K562 (cell line): ENCODE measurements around the gene SLC24A4. TPM values are rescaled to one million over a fixed set of nuclear protein-coding genes. Genes with fewer than 3 reads are reported as not detected.

ENCODE experiments used
- ATAC-seq: fragments of 200-7000 bp; cut with Tn5 transposase; 3 replicates; pipeline ENCODE4 v1.9.1; 2020; ENCODE audit warnings: moderate library complexity
- BruUV-seq: library from RNA; stranded (reverse); fragments of 400-500 nt; replicated peaks from 2 replicates; lab custom pipeline; 2021; lab: Mats Ljungman, UMichigan
- CTCF ChIA-PET: fragments of 300-600 bp; formaldehyde crosslinking; extraction: SDS; loops from one replicate; lab custom pipeline; 2021; ENCODE audit warnings: low intra/inter-chr PET ratio; lab: Yijun Ruan, JAX
- POLR2A ChIA-PET: fragments of 300-600, 350-650 bp; sonication (Branson Sonifier 250); formaldehyde crosslinking; extraction: SDS; loops from one replicate; lab custom pipeline; 2021; ENCODE audit warnings: antibody characterized with exemption, inconsistent platforms; lab: Yijun Ruan, JAX
- DNase-seq, 4 experiments: peaks; one replicate each; pipeline versions ENCODE4 v3.0.0 to v3.0.0-alpha.2; 2011 to 2018; ENCODE audit warnings: low spot score in 3 of 4, mixed read lengths in 3 of 4; ENCODE audit errors: extremely low read depth in 1 of 4
- FAIRE-seq: peaks from 2 replicates; lab custom pipeline; 2011; peaks lifted over from hg19 to GRCh38; lab: Jason Lieb, UNC
- H2AFZ ChIP-seq: 2 replicates; pipeline ENCODE4 v1.6.0; 2011; ENCODE audit warnings: low read depth, low read length, control low read depth, inconsistent platforms
- H3K27ac ChIP-seq: fragments of 200-600 bp; 3 replicates; pipeline ENCODE4 v1.8.0; 2011; ENCODE audit warnings: low read depth, mild to moderate bottlenecking, control low read depth, inconsistent platforms, low read length, moderate library complexity, mixed read lengths; ENCODE audit errors: extremely low read depth
- H3K27me3 ChIP-seq, 2 experiments: fragments of 300-600 bp in 1 of 2; 2 replicates in 1 of 2; 3 replicates in 1 of 2; pipeline versions ENCODE4 v1.6.0 to v1.8.0; 2011; ENCODE audit warnings: inconsistent platforms in 2 of 2, low read length in 2 of 2, mild to moderate bottlenecking in 1 of 2, mixed read lengths in 1 of 2, moderate library complexity in 1 of 2; ENCODE audit not compliant: control insufficient read depth in 2 of 2, insufficient read depth in 2 of 2
- H3K36me3 ChIP-seq: fragments of 300-600 bp; 3 replicates; pipeline ENCODE4 v1.8.0; 2011; ENCODE audit warnings: mild to moderate bottlenecking, low read length, inconsistent platforms; ENCODE audit not compliant: control insufficient read depth, insufficient read depth
- H3K4me1 ChIP-seq, 2 experiments: fragments of 200-600 bp in 1 of 2; replicated peaks in 1 of 2; 2 replicates in 1 of 2; 3 replicates in 1 of 2; pipeline versions ENCODE4 v1.5.1 to v1.8.0; 2011; ENCODE audit warnings: inconsistent platforms in 2 of 2, low read length in 2 of 2, mild to moderate bottlenecking in 1 of 2, mixed read lengths in 1 of 2, moderate library complexity in 1 of 2; ENCODE audit not compliant: control insufficient read depth in 2 of 2, insufficient read depth in 2 of 2
- H3K4me2 ChIP-seq: 2 replicates; pipeline ENCODE4 v1.6.1; 2011; ENCODE audit warnings: low read length, control low read depth, inconsistent platforms, mixed read lengths; ENCODE audit not compliant: insufficient read depth
- H3K4me3 ChIP-seq: fragments of 200-600 bp; sonication (generic), shearing (Covaris generic); 2 replicates; pipeline ENCODE4 v1.5.1; 2016; ENCODE audit warnings: control low read depth, inconsistent platforms
- H3K79me2 ChIP-seq: fragments of 200-600 bp; 3 replicates; pipeline ENCODE4 v1.8.0; 2011; ENCODE audit warnings: low read length, inconsistent platforms; ENCODE audit not compliant: control insufficient read depth, insufficient read depth
- H3K9ac ChIP-seq, 2 experiments: 2 replicates each; pipeline versions ENCODE4 v1.6.0 to v1.6.1; 2011; ENCODE audit warnings: low read depth in 2 of 2, low read length in 2 of 2, control low read depth in 1 of 2, inconsistent platforms in 1 of 2, mild to moderate bottlenecking in 1 of 2, mixed read lengths in 1 of 2; ENCODE audit not compliant: insufficient read depth in 1 of 2
- H3K9me1 ChIP-seq: one replicate; pipeline ENCODE4 v1.6.0; 2011; ENCODE audit warnings: inconsistent platforms, mild to moderate bottlenecking, low read length, moderate library complexity; ENCODE audit not compliant: control insufficient read depth, insufficient read depth
- H3K9me3 ChIP-seq: replicated peaks from 2 replicates; pipeline ENCODE4 v1.5.1; 2011; ENCODE audit warnings: low read depth, low read length, inconsistent platforms; ENCODE audit not compliant: control insufficient read depth, insufficient read depth
- H4K20me1 ChIP-seq: replicated peaks from 2 replicates; pipeline ENCODE4 v1.6.1; 2011; ENCODE audit warnings: low read length, inconsistent platforms, mixed read lengths; ENCODE audit not compliant: control insufficient read depth, insufficient read depth
- CEBPB ChIP-seq: fragments of 450-650 bp; IDR thresholded peaks from 2 replicates; pipeline ENCODE4 v1.6.1; 2016; ENCODE audit warnings: missing genetic modification characterization, missing compliant biosample characterization
- CTCF ChIP-seq, 3 experiments: IDR thresholded peaks in 2 of 3; conservative IDR thresholded peaks in 1 of 3; 2 replicates each; pipeline ENCODE4 v1.5.1; 2011 to 2012; ENCODE audit warnings: low read length in 3 of 3, mild to moderate bottlenecking in 3 of 3, control low read depth in 2 of 3, improper control_type of control experiment in 1 of 3, inconsistent platforms in 1 of 3, low read depth in 1 of 3, mixed read lengths in 1 of 3, moderate library complexity in 1 of 3; ENCODE audit not compliant: insufficient read depth in 2 of 3
- ELK1 ChIP-seq: sonication (generic); formaldehyde crosslinking; IDR thresholded peaks from 2 replicates; pipeline ENCODE4 v1.8.1; 2022; ENCODE audit warnings: missing genetic modification reagents
- IRF2 ChIP-seq: sonication (generic); formaldehyde crosslinking; IDR thresholded peaks from 2 replicates; pipeline ENCODE4 v1.8.1; 2022; ENCODE audit warnings: mild to moderate bottlenecking, missing genetic modification reagents
- RAD21 ChIP-seq, 2 experiments: fragments of 250-450 bp in 1 of 2; fragments of 450-650 bp in 1 of 2; sonication (Bioruptor Pico) in 1 of 2; formaldehyde crosslinking in 1 of 2; IDR thresholded peaks in 1 of 2; conservative IDR thresholded peaks in 1 of 2; 2 replicates each; pipeline versions ENCODE4 v1.4.0 to v1.8.0; 2020 to 2022; ENCODE audit warnings: mild to moderate bottlenecking in 2 of 2, moderate library complexity in 1 of 2
- WGBS: fragments of 100-300 bp; shearing (Covaris generic); methylation state at CpG from one replicate; pipeline ENCODE4 v1.1.6; 2016; ENCODE audit warnings: low coverage, mixed read lengths; ENCODE audit not compliant: insufficient coverage; ENCODE audit errors: missing lambda C conversion rate; 5-methylcytosine and 5-hydroxymethylcytosine counted together
- in situ Hi-C: fragments of 300-500 bp; cut with MboI; formaldehyde crosslinking; loops from 4 replicates; pipeline ENCODE4 v1.15.0; 2018; ENCODE audit warnings: inconsistent platforms, mixed read lengths
- intact Hi-C: fragments of 100-400 bp; cut with micrococcal nuclease; formaldehyde crosslinking; loops from 2 replicates; pipeline ENCODE4 v1.14.2; 2022
- polyA plus RNA-seq, 8 experiments: library from polyadenylated mRNA; depleted of rRNA in 4 of 8; stranded (reverse) in 5 of 8; unstranded in 3 of 8; fragments of >200 nt; fragmentation: Nextera tagmentation in 2 of 8; fragmentation: Illumina TruSeq in 1 of 8; extraction: Ambion mirVana in 2 of 8; extraction: Trizol in 1 of 8; gene quantifications; 2 replicates each; pipeline versions ENCODE4 v1.2.1 to v1.2.3, GENCODE V29; 2011 to 2014; ENCODE audit warnings: inconsistent platforms in 1 of 8, missing spikeins in 1 of 8
- total RNA-seq, 7 experiments: library from RNA; depleted of rRNA in 6 of 7; stranded (reverse); fragments of >200 nt in 6 of 7; fragmentation: Illumina TruSeq in 2 of 7; extraction: Trizol in 2 of 7; gene quantifications; 2 replicates each; pipeline versions ENCODE4 v1.2.1 to v1.2.3, GENCODE V29; 2011 to 2021; ENCODE audit warnings: low replicate concordance in 1 of 7

Gene SLC24A4
- total and polyA plus RNA-seq, 9 of the 15 experiments (the other 6 are each of a cell fraction or from before 2014, with no cell fraction given): not detected

- DNase-seq (no peak), FAIRE-seq (no peak), ATAC-seq (peak; percentile 49; the same call in 2 of the 3 replicates)
- intact Hi-C loops: no loop called here
- H3K9me1 ChIP-seq: no peaks in the 10 kb centered on the region
- no TSS peak for BruUV-seq
- H3K79me2 ChIP-seq: no peaks in the 10 kb centered on the region
- H2AFZ ChIP-seq: no peak overlapping the region
- H3K36me3 ChIP-seq: no peaks in the 10 kb centered on the region
- no peaks in the 10 kb centered on the region for H4K20me1 ChIP-seq
- 0% methylated on average over 8 of the region's 8 CpGs for WGBS
- peaks cover 0 to 19% of the 10 kb centered on the region in 2 experiments; a peak in 3 of 5 replicates for H3K27me3 ChIP-seq
- H3K4me2 ChIP-seq: no peak overlapping the region
- no peak overlapping the region for H3K4me3 ChIP-seq
- in situ Hi-C loops: no loop called here
- no peaks in the 10 kb centered on the region; a peak in 1 of 5 replicates for H3K4me1 ChIP-seq
- no peak overlapping the region for H3K27ac ChIP-seq
- TF ChIP-seq CEBPB (tag) (no peak), RAD21 (CRISPR knock-in tag; conservative IDR thresholded peaks at IDR 0.05 in 1 of 2, IDR thresholded peaks at IDR 0.05 in 1 of 2) (peak in 1 of 2 experiments; percentile 27; a peak in 2 of 4 replicates)
- no peaks in the 10 kb centered on the region for H3K9me3 ChIP-seq
- POLR2A ChIA-PET: no interaction called here
- H3K9ac ChIP-seq: no peak overlapping the region
- CTCF ChIA-PET: no interaction called here
Measured at GRCh38 chr14:92328664-92329255, 5.8 kb downstream of the SLC24A4 start.

GRCh38 chr14:92334050-92334449, 11.1 kb downstream of the SLC24A4 start:
- Histone ChIP-seq H3K9me1 (no peaks in the 10 kb centered on the region), H2AFZ (no peak overlapping the region), H3K4me2 (no peak overlapping the region), H3K9me3 (no peaks in the 10 kb centered on the region), H3K36me3 (no peaks in the 10 kb centered on the region), H3K4me1 (no peaks in the 10 kb centered on the region), H3K27ac (no peak overlapping the region), H3K27me3 (peaks cover 0 to 24% of the 10 kb centered on the region in 2 experiments; a peak in 1 of 5 replicates), H3K79me2 (no peaks in the 10 kb centered on the region), H3K9ac (no peak overlapping the region), H3K4me3 (no peak overlapping the region), H4K20me1 (no peaks in the 10 kb centered on the region)
- BruUV-seq: no TSS peak
- TF ChIP-seq CTCF (IDR thresholded peaks at IDR 0.05 in 2 of 3, conservative IDR thresholded peaks at IDR 0.05 in 1 of 3; ENCODE audit: insufficient read depth in 2 of 3, low read depth in 1 of 3, low read length in 3 of 3) (no peak), ELK1 (no peak), IRF2 (no peak)
- ChIA-PET POLR2A (no interaction called here), CTCF (no interaction called here)
- FAIRE-seq: no peak
- 0% methylated on average over 4 of the region's 4 CpGs for WGBS
- DNase-seq: no peak
- intact Hi-C loops: no loop called here
- ATAC-seq: no peak
- in situ Hi-C loops: no loop called here
